Measurements from ENCODE around the gene ELFN2.

The ELFN2 gene

GRCh38 chr22:37337204-37337943 is 89.9 kb downstream of the ELFN2 start:
- no peak overlapping the region for H3K4me3 ChIP-seq (ENCODE audit: low read length)
- DNase-seq (ENCODE audit: low read depth), result no peak
- TF ChIP-seq CTCF (conservative IDR thresholded peaks at IDR 0.05; ENCODE audit: low read depth, low read length), result no peak

GRCh38 chr22:37336579-37336978 is 90.7 kb downstream of the ELFN2 start:
- TF ChIP-seq CTCF (conservative IDR thresholded peaks at IDR 0.05; ENCODE audit: low read depth, low read length), result no peak
- no peak for DNase-seq (ENCODE audit: low read depth)
- no peak overlapping the region for H3K4me3 ChIP-seq (ENCODE audit: low read length)

GRCh38 chr22:37335806-37336199 is 91.5 kb downstream of the ELFN2 start:
- H3K4me3 ChIP-seq (ENCODE audit: low read length), result no peak overlapping the region
- no peak for DNase-seq (ENCODE audit: low read depth)
- no peak for TF ChIP-seq CTCF (conservative IDR thresholded peaks at IDR 0.05; ENCODE audit: low read depth, low read length)

- no peak overlapping the region for H3K4me3 ChIP-seq (ENCODE audit: low read length)
- no peak for DNase-seq (ENCODE audit: low read depth)
- no peak for TF ChIP-seq CTCF (conservative IDR thresholded peaks at IDR 0.05; ENCODE audit: low read depth, low read length)
Observed at GRCh38 chr22:37334859-37335805, 92.1 kb downstream of the ELFN2 start.

- no peak for DNase-seq (ENCODE audit: low read depth)
- no peak for TF ChIP-seq CTCF (conservative IDR thresholded peaks at IDR 0.05; ENCODE audit: low read depth, low read length)
- no peak overlapping the region for H3K4me3 ChIP-seq (ENCODE audit: low read length)
Observed at GRCh38 chr22:37334461-37334858, 92.8 kb downstream of the ELFN2 start.

- DNase-seq (ENCODE audit: low read depth), result no peak
- TF ChIP-seq CTCF (conservative IDR thresholded peaks at IDR 0.05; ENCODE audit: low read depth, low read length), result no peak
- H3K4me3 ChIP-seq (ENCODE audit: low read length), result no peak overlapping the region
Observed at GRCh38 chr22:37333724-37334460, 93.4 kb downstream of the ELFN2 start.

Measured in retinal pigment epithelial cell (primary cell).